Pulmonary artery endothelial cell (primary cell): ENCODE data around the gene C1QTNF2. TPM values are rescaled to one million over a fixed set of nuclear protein-coding genes. Genes with fewer than 3 reads are reported as not detected.

Experiments
- DNase-seq: peaks from one replicate; pipeline ENCODE4 v3.0.0-alpha.2; 2011; ENCODE audit warnings: low read depth, low spot score
- total RNA-seq: library from RNA; depleted of rRNA; stranded (reverse); fragments of >200 nt; gene quantifications from 2 replicates; pipeline ENCODE4 v1.2.3, GENCODE V29; 2014

Gene C1QTNF2
- total RNA-seq = 0.07 and 0.11 TPM in 2 replicates

DNA sequence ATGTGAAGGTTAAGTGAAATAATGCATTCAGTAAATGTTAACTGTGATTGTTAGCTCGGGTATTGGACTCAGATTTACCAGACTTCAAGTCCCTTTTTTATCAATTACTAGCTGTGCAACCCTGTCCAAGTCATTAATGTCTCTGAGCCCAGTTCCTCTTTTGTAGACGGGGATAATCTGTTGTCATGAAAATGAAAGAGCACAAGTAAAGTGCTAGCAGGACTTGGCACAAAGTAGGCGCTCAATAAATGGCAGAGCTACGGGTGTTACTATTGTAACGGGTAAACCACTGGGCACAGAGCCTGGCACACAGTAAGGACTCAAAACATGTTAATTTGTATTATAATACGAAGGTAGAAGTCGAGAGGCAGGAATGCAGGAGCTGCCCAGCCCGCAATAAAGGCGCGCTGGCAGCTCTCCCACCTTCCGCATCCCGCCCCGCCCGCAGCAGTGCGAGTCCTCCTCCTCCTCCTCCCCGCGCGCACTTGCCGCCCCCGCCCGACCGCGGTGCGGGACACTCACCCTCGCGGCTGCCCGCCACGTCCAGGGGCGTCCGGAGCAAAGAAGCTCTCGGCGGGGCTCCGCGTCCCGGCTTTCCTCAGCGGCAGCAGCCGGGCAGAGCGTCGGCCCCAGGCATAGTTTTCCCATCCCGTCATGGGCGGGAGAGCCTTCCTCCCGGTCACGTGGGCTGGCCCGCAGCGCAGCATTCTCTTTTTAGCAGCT, at the start of gene C1QTNF2:
C1QTNF2 (minus strand) TSS at position 637 of the 723 bp plus-strand sequence. CDS start 15,615 bp downstream, outside the sequence.
- DNase-seq = no peak

DNA sequence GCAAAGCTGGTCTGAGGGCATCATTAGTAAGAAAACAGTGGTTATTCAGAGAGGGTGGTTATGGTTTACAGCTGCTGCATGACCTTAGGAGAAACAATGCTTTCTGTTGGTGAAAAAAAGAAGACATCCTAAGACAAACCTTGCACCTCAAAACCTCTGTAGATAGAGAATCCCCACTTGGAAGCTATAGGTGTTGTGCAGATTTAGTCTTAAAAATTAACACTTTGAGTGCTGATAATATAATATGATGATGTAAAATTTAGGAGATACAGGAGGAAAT, 49.8 kb upstream of the C1QTNF2 start:
- DNase-seq = no peak

- DNase-seq = no peak
These were observed 49.3 kb upstream of the C1QTNF2 start for GRCh38 chr5:160419458-160420330.

DNA sequence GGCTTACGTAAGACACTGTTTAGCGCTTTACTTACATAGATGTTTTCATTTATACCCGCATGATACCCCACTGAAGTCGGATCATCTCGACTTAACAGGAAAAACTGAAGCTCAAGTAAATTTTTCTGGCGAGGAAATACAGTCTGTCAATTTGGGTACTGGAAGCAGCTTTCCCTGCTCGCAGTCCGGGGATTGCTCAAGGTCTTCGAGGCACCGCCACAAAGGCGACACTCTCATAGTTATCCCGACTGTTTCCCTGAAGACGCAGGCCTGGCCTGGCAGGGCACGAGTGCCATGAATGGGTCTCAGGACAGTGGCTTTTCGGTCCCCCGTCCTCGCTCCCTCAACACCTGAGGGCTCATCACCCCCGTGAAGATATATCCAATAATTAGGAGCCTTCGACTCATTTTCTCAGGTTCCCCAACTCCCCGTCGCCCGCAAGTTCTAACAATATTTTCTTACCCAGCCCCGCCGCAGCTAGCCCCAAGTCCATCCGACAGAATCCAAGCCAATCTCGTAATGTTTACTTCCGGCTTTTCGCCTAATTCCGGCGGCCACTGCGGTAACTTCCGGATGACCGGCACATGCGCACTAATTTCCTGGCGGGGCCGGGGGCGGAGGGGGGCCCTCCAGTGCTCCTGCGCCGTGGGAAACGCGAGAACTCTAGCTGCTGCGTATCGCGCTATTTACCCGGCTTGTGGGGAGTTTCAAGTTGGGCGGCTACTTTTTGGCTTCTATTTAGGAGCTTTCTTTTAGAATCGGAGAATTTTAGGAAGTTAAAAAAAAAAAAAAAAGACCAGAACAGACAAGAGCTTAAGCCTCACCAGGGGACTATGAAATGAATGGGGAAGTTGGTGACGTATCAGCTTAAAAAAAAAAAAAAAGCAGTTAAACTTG, 48.4 kb upstream of the C1QTNF2 start, which contains the start of gene SLU7:
SLU7 (minus strand) TSS at position 521 of the 897 bp plus-strand sequence. CDS start 3,787 bp downstream, outside the sequence.
- DNase-seq = peak; percentile 87

- DNase-seq = peak; percentile 75
These were observed 29.3 kb upstream of the C1QTNF2 start, which contains the start of gene FAM200C for GRCh38 chr5:160399402-160400353. FAM200C (minus strand) TSS chr5:160400054; CDS start chr5:160395490, 4,564 bp downstream.

GRCh38 chr5:160398806-160399205, 28.4 kb upstream of the C1QTNF2 start:
- DNase-seq = no peak

GRCh38 chr5:160397492-160397891, 27.1 kb upstream of the C1QTNF2 start:
- DNase-seq = no peak

DNA sequence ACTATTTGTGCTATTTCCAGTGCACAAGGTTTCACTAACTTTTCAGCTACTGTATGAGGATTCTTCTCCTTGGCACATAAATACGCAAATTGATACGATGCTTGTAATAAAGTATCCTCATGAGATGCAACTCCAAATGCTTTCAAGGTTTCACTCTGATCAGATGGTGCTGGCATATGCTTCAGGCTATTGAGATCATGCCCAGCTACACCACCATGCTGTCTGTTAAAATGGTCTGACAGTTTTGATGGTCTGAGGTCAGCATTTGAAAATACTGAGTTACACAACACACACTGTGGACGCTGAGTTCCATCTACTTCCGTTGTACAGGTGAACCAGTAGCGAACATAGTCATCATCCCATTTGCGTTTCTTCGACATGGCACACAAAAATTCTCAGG, 24.7 kb upstream of the C1QTNF2 start:
- no peak for DNase-seq

GRCh38 chr5:160390787-160391696, 20.6 kb upstream of the C1QTNF2 start:
- DNase-seq = no peak

GRCh38 chr5:160387445-160387844, 17.0 kb upstream of the C1QTNF2 start:
- no peak for DNase-seq

DNA sequence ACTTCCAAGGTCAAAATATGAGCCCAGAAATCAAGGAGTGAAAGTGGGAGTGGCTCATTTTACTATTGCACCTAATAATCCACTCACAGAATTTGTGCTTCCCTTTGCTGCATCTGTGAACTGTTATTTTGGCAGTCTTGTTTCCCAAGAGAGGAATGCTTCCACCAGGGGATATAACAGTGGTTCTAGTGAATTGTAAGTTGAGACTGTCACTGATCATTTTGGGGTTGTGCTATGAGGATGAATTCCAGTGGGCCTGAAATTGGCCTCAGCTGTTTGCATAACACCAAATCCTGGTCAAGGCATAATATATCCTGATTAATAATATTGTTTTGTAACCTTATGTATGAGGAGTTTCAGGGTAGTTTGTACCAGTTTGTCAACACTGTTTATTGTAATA, 15.1 kb upstream of the C1QTNF2 start:
- DNase-seq = no peak

DNA sequence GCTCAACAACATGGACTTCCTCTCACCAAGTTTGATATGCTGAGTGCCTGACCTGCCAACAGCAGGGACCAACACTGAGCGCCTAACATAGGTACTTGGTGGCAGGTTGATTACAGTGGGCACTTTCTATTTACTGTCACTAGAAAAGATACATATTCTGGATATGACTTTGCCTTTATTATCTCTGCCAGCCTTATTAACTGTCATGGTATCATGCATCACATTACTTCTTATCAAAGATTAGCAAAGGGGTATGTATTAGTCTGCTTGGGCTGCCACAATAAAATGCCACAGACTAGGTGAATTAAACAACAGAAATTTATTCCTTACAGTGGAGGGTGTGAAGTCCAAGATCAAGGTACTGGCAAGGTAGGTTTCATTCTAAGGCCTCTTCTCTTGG, 14.3 kb upstream of the C1QTNF2 start:
- DNase-seq = no peak

DNA sequence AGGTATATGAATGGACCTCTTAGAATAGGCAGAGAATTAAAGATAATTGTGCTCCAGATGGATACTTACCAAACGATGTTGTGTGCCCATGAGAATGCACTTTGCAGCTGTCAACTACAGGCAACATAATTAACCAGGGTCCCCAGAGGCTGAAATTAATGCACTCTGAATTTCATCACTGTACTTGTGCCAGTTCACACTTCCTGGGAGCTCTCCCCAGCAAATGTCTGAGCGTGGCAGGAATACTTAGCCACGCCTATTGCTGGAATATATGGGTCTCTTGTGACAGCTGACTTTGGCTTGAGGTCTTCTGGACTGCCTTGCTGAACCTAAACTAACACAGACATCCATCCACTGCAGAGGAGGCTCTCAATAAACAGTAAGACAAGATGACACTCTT, 11.9 kb upstream of the C1QTNF2 start:
- no peak for DNase-seq

GRCh38 chr5:160380041-160380440, 9.6 kb upstream of the C1QTNF2 start:
- no peak for DNase-seq

DNA sequence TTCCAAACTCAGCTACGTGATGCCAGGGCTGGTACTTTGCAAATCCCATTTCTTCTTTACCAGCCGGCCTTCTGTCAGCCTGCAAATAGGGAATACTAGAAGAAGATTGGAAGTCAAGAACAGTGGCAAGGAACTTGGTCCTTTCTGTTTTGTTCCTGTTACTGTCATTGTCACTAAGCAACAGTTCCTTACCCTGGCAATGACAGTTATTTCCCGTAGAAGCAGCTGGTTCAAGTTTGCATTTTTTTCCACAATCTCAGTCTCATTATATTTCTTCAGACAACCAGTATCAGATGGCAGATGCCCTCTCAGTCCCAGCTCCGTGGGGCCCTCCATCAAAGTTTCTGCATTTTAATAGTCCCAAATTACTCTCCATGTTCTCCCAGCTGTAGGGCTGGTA, 9.1 kb upstream of the C1QTNF2 start:
- no peak for DNase-seq

DNA sequence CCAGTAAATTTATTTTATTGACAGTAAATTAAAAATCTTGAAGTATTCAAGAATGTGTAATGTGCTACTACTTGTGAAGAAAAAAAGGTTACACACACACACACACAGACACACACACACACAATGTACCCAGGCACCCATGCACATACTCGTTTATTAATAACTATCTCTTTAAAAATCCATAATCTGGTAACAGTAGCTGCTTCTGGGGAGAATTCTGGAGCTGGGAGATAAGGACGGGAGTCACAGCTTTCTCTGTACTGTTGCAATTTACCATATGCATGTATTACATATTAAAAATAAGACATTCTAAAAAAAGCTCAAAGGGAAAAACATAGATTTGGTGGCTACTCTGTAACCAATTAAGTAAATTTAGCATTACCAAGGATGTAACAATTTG, 7.9 kb upstream of the C1QTNF2 start:
- no peak for DNase-seq

DNA sequence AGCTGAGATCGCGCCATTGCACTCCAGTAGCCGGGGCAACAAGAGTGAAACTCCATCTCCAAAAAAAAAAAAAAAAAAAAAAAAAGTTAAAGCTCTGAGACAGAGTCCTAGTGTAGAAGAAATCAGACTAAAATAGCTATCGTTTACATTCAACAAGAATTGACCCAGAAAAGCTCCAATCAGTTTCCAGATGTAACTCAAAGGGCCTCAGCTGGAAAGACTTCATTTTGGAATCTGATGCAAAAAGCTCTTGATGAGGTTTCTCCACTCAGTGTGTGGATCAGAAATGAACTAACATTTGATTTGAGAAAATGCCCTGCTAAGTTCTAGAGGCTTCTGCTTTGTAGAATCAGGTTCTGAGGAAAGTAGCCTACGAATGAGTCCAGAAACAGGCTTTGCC, 7.2 kb upstream of the C1QTNF2 start:
- no peak for DNase-seq

- no peak for DNase-seq
These were observed 6.0 kb upstream of the C1QTNF2 start for GRCh38 chr5:160376416-160376815.

GRCh38 chr5:160375701-160376100, 5.3 kb upstream of the C1QTNF2 start:
- no peak for DNase-seq
